Measurements from ENCODE around the gene IRAK1.

IRAK1 gene

DNA sequence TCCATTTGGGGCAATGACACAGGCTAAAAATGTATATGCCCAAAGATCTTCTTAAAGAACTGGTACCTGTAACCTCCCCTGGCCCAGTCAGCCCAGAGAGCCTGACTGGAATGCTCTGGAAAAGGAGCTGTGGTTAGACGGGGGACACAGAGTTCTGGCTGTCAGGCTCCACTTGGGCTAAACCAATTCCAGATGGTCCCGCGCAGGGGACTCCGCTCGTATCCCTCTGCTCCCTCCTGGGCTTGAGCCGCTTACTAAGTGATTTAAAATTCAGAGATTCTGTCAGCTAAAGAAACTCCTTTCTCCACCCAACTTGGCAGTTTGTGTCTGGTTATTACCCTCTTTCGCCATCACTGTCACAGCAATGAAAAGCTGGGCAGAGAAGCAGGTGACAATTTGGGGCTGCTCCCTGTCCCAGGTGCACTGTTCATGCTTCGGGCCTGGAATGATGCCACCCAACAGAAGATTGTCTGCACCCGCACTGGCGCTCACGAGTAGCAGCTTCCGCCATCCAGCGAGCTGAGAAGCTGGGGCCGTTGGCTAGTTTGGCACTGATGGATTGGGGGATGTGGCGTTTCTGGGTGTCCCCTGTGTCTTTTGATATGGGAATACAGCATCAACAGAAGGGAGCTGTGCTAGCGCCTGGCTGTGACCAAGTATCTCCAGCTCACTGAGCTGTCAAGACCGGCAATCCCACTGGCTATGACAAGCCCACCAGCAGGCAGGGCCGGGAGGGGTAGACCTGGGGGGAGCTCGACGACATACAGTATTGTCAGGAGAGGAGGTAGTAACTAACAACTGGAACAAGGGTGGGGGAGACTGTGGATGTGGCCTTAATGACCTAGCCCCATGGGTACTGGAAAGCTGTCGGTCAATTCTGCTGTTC, 6.7 kb upstream of the IRAK1 start:
- no peak overlapping the region for H3K4me3 ChIP-seq (ENCODE audit: low read length)
- H3K9ac ChIP-seq (ENCODE audit: low read length): no peak overlapping the region
- no peaks in the 10 kb centered on the region for H4K20me1 ChIP-seq (ENCODE audit: insufficient read depth, low read length)
- H3F3A ChIP-seq (ENCODE audit: insufficient read depth, low read length): no peaks in the 10 kb centered on the region
- H3K27ac ChIP-seq (ENCODE audit: low read length): no peak overlapping the region
- H3K4me2 ChIP-seq (ENCODE audit: low read depth, low read length): no peak overlapping the region
- H3K36me3 ChIP-seq (replicated peaks; ENCODE audit: insufficient read depth, low read length): no peaks in the 10 kb centered on the region
- no peak overlapping the region for H2AFZ ChIP-seq (ENCODE audit: low read length)
- H3K9me2 ChIP-seq (replicated peaks; ENCODE audit: insufficient read depth, low read length): no peaks in the 10 kb centered on the region
- TF ChIP-seq, protein P1, sequence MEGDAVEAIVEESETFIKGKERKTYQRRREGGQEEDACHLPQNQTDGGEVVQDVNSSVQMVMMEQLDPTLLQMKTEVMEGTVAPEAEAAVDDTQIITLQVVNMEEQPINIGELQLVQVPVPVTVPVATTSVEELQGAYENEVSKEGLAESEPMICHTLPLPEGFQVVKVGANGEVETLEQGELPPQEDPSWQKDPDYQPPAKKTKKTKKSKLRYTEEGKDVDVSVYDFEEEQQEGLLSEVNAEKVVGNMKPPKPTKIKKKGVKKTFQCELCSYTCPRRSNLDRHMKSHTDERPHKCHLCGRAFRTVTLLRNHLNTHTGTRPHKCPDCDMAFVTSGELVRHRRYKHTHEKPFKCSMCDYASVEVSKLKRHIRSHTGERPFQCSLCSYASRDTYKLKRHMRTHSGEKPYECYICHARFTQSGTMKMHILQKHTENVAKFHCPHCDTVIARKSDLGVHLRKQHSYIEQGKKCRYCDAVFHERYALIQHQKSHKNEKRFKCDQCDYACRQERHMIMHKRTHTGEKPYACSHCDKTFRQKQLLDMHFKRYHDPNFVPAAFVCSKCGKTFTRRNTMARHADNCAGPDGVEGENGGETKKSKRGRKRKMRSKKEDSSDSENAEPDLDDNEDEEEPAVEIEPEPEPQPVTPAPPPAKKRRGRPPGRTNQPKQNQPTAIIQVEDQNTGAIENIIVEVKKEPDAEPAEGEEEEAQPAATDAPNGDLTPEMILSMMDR (IDR thresholded peaks at IDR 0.05; ENCODE audit: low read length): no peak
- TF ChIP-seq EZH2phosphoT487 (IDR thresholded peaks at IDR 0.05; ENCODE audit: low read length) (no peak), EZH2 (optimal IDR thresholded peaks at IDR 0.05; ENCODE audit: low read depth, low read length) (no peak)
- no peaks in the 10 kb centered on the region for H3K27me3 ChIP-seq (replicated peaks; ENCODE audit: insufficient read depth, low read length)
- DNase-seq: no peak
- no peaks in the 10 kb centered on the region for H3K4me1 ChIP-seq (ENCODE audit: low read length)
- no peaks in the 10 kb centered on the region for H3K9me3 ChIP-seq (replicated peaks; ENCODE audit: insufficient read depth, low read length)
- peaks cover 1% of the 10 kb centered on the region; the same call in 1 of the 2 replicates for H3K79me2 ChIP-seq (ENCODE audit: low read length)

DNA sequence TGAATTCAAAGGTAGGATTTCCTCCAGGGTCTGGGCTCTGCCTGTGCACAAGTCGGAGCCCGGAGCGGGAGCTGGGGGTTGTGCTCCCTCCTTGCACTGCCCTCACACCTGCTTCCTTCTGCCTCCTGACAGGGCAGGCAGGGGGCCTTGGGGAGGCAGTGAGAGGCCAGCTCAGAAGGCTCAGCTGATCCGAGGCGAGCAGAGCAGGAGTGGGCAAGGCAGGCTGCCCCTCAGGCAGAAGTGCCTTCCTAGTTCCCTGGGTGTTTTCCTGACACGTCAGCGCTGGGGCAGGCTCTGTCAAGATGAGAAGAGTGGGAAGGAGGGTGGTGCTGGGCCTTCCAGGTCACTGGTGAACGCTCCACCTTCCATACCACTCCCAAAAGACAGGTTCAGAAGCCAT, 5.5 kb upstream of the IRAK1 start:
- no peak overlapping the region for H3K9ac ChIP-seq (ENCODE audit: low read length)
- no peak overlapping the region for H3K4me3 ChIP-seq (ENCODE audit: low read length)
- no peaks in the 10 kb centered on the region for H3F3A ChIP-seq (ENCODE audit: insufficient read depth, low read length)
- no peaks in the 10 kb centered on the region for H3K27me3 ChIP-seq (replicated peaks; ENCODE audit: insufficient read depth, low read length)
- no peak overlapping the region for H3K27ac ChIP-seq (ENCODE audit: low read length)
- H3K9me3 ChIP-seq (replicated peaks; ENCODE audit: insufficient read depth, low read length): no peaks in the 10 kb centered on the region
- H3K4me2 ChIP-seq (ENCODE audit: low read depth, low read length): no peak overlapping the region
- H2AFZ ChIP-seq (ENCODE audit: low read length): no peak overlapping the region
- no peaks in the 10 kb centered on the region for H4K20me1 ChIP-seq (ENCODE audit: insufficient read depth, low read length)
- no peaks in the 10 kb centered on the region for H3K36me3 ChIP-seq (replicated peaks; ENCODE audit: insufficient read depth, low read length)
- no peak for TF ChIP-seq EZH2phosphoT487 (IDR thresholded peaks at IDR 0.05; ENCODE audit: low read length)
- H3K79me2 ChIP-seq (ENCODE audit: low read length): peaks cover 11% of the 10 kb centered on the region; the same call in 1 of the 2 replicates
- H3K9me2 ChIP-seq (replicated peaks; ENCODE audit: insufficient read depth, low read length): no peaks in the 10 kb centered on the region
- no peak for DNase-seq
- H3K4me1 ChIP-seq (ENCODE audit: low read length): peaks cover 5% of the 10 kb centered on the region

DNA sequence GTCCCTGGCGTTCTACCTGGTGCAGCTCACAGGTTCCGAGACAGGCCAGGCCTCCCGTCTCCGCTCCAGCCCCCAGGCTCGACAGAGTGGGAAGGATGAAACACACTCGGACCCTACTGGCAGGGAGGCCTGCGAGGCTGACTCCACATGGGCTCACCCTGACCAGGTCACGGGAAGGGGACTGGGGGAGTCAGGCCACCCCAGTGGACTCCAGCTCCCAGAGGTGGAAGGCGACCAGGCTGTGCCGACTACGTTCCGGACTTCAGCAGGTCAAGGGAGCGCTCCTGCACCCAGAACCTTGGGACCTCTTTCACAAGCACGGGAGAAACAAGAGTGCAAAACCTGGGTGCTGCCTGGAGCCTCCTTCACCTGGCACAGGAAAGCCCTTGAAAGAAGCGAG, 4.6 kb upstream of the IRAK1 start:
- H3F3A ChIP-seq (ENCODE audit: insufficient read depth, low read length): no peaks in the 10 kb centered on the region
- no peak overlapping the region for H2AFZ ChIP-seq (ENCODE audit: low read length)
- no peaks in the 10 kb centered on the region for H3K36me3 ChIP-seq (replicated peaks; ENCODE audit: insufficient read depth, low read length)
- no peaks in the 10 kb centered on the region for H3K9me2 ChIP-seq (replicated peaks; ENCODE audit: insufficient read depth, low read length)
- H4K20me1 ChIP-seq (ENCODE audit: insufficient read depth, low read length): no peaks in the 10 kb centered on the region
- peaks cover 13% of the 10 kb centered on the region for H3K79me2 ChIP-seq (ENCODE audit: low read length)
- no peak overlapping the region for H3K27ac ChIP-seq (ENCODE audit: low read length)
- DNase-seq: no peak
- no peak for TF ChIP-seq EZH2phosphoT487 (IDR thresholded peaks at IDR 0.05; ENCODE audit: low read length)
- TF ChIP-seq EZH2 (optimal IDR thresholded peaks at IDR 0.05; ENCODE audit: low read depth, low read length): no peak
- TF ChIP-seq, protein P1 (IDR thresholded peaks at IDR 0.05; ENCODE audit: low read length): no peak
- H3K9me3 ChIP-seq (replicated peaks; ENCODE audit: insufficient read depth, low read length): no peaks in the 10 kb centered on the region
- H3K4me1 ChIP-seq (ENCODE audit: low read length): peaks cover 5% of the 10 kb centered on the region
- no peaks in the 10 kb centered on the region for H3K27me3 ChIP-seq (replicated peaks; ENCODE audit: insufficient read depth, low read length)
- H3K9ac ChIP-seq (ENCODE audit: low read length): no peak overlapping the region
- H3K4me3 ChIP-seq (ENCODE audit: low read length): no peak overlapping the region
- H3K4me2 ChIP-seq (ENCODE audit: low read depth, low read length): no peak overlapping the region

Data from MM.1S (cell line).